Right kidney (tissue), 1 donor: Measurements from ENCODE around the gene TMEM163.

Source experiments
- DNase-seq: peaks from one replicate; pipeline ENCODE4 v3.0.0-alpha.2; 2016

Gene TMEM163

DNA sequence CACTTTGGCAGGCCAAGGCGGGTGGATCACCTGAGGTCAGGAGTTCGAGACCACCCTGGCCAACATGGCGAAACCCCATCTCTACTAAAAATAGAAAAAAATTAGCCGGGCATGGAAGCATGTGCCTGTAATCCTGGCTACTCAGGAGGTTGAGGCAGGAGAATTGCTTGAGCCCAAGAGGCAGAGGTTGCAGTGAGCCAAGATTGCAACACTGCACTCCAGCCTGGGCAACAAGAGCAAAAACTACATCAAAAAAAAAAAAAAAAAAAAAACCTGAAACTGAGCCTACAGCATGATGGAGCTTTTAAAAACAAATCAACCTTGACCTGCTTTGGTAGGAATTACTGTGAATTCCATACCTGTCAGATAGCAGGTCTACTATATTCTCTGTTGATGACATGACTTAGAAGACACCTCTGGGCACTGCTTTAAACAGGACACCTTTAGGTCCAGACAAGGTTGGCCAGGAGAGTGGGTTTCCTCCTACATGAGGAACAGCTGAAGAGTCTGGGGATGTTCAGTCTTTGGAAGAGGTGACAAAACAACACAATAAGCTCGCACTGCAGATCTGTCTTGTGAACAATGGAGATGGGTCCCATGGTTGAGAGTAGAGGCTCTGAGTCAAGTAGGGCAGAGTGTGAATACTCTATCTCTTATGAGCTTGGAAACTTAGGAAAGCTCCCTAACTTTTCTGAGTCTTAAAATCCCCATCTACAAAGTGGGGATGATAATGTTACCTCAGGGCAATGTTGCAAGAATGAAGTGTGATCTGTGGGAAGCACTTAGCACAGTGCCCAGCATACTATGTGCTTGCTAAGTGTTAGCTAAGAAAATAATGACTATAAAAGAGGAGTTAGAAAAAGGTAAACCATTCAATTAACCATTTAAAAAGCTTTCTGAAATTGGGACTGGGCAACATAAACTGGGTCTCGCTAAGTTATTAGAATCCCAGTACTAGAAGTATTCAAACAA is 25.2 kb downstream of the TMEM163 start:
- no peak for DNase-seq

DNA sequence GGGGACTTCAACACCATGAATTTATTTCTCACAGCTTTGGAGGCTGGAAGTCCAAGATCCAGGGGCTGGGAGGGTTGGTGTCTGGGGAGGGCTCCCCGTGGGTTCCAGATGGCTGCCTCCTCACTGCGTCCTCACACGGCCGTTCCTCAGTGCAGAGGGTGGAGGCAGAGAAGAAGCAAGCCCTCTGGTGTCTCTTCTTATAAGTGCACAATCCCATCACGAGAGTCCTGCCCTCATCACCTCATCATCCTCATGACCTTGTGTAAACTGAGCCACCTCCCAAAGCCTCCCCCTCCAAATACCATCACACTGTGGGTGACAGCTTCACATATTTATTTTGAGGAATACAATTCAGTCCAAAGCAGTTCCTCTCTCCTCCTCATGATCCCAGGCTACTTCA is 26.3 kb downstream of the TMEM163 start:
- DNase-seq: no peak

DNA sequence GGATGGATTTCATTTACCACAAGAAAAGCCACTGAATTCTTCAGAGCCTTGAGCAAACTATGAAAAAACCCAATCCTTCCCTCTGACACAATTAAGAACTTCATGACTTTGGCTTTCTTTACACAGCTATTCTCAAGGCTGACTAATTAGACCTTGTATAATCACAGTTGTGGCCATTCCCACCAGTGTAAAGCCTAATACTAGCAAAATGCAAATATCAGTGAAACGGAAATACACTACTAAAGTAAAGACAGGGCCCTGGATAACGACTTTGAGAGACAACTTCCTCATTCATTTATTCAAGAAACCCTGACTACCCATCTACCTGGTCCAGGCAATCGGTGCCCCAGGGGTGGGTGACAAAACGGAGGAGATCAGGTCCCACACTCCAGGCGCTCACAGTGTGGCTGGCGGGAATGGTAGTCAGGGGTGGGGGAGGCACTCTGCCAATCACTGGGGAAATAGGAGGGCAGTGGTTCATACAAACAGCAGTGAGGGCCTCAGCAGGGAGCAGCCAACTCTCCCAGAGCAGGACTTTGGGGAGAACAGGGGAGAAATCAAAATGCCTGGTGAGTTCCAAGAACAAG is 28.1 kb downstream of the TMEM163 start:
- no peak for DNase-seq

DNA sequence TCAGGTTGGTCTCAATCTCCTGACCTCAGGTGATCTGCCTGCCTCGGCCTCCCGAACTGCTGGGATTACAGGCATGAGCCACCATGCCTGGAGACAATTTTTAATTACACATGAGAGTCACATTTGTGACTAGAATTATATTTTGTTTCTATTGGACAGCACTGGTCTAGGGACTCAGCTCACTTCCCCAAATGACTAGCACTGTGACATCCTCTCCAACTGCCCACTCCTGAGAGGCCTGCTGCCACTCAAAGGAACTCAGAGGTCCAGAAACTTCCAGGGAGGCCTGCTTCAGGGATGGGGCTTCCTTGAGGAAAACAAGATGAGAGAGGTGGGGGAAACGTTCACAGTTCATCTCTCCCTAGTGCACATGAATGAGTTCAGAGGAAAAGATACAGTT is 29.5 kb downstream of the TMEM163 start:
- DNase-seq: no peak

GRCh38 chr2:134685967-134686366 is 32.8 kb downstream of the TMEM163 start:
- no peak for DNase-seq

GRCh38 chr2:134683561-134684112 is 35.2 kb downstream of the TMEM163 start:
- DNase-seq: no peak

DNA sequence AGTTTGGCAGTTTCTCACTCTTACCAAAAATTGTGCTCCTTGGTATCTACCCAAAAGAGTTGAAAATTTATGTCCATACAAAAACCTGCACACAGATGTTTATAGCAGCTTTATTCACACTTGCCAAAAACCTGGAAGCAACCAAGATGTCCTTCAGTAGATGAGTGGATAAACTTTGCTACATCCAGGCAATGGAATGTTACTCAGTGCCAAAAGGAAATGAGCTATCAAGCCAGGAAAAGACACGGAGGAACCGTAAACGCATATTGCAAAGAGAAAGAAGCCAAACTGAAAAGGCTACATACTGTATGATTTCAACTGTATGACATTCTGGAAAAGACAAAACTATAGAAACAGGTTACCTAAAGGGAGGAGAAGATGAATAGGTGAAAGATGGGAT is 36.1 kb downstream of the TMEM163 start:
- no peak for DNase-seq

DNA sequence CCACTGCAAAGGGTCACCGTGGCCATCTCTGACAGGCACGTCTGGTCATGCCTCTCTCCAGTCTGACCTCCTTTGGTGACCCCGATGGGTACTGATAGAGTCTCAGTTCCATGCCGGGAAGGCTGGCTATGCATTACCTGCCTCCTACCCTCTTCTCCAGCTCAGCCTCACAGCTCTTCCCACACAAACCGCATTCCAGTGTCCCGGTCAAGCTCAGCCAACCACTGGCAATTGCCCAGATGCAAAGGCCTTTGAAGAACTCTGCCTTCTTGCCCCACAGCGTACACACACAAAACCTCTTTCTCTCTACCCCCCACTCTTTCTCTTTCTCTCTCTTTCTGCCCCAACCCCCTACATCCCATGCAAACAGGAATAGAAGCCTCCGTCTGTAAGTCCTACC is 37.6 kb downstream of the TMEM163 start:
- no peak for DNase-seq

DNA sequence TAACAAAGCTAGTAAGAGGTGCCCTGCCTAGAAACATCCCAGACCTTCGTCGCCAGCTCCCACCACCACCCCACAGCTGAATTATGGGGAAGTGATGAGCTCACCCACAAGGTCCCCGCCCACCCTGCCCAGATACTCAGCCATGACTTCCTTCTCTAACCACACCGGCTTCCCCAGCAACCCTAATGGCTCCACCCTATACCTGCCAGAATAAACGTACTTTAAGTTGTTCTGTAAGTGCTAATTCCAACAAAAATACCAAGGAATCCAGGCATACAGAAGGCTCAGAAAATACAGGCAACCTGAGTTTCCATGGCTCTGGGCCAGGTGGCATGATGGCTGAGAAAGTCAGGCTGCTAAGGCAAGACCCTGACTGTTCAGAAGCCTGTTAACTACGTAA is 39.1 kb downstream of the TMEM163 start:
- no peak for DNase-seq

- DNase-seq: no peak
Observed at GRCh38 chr2:134679294-134679693, 39.5 kb downstream of the TMEM163 start.

GRCh38 chr2:134677856-134678756 is 40.7 kb downstream of the TMEM163 start:
- DNase-seq: no peak

GRCh38 chr2:134676960-134677359 is 41.8 kb downstream of the TMEM163 start:
- no peak for DNase-seq

DNA sequence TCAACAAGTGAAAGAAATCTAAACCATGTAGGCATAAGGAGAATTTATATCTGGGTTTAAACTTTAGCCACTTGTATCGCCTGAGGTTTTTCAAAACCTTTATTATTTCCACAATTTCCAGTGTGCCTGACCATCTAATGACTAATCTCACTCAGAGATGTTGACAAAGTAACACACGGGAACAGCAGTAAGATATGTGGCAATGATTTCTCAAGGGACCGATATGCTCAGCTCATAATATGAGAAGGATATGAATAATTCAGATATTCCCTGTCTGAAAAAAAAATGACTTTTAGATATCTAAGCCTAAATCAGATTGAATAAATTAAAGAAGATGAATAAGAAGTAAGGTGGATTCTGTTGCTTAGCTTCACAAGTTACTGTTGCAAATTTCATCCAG is 43.5 kb downstream of the TMEM163 start:
- no peak for DNase-seq

- DNase-seq: no peak
Observed at GRCh38 chr2:134674687-134675086, 44.1 kb downstream of the TMEM163 start.

DNA sequence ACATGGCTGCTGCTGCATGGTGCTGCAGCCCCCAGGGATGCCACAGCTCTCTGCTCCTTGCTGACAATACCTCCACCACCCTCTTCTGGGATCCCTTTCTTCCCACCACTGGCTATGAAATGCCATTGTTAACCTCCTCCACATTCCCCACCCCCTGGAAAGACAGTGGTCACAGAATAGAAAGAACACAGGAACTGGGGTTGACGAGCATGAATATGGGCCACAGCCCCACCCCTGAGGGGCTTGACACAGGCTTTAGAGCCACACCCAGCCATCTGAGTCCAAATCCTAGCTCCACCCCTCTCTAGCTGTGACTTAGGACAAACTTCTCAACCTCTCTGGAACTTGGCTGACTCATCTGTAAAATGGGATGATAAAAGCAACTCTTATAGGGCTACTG is 47.3 kb downstream of the TMEM163 start:
- DNase-seq: no peak

DNA sequence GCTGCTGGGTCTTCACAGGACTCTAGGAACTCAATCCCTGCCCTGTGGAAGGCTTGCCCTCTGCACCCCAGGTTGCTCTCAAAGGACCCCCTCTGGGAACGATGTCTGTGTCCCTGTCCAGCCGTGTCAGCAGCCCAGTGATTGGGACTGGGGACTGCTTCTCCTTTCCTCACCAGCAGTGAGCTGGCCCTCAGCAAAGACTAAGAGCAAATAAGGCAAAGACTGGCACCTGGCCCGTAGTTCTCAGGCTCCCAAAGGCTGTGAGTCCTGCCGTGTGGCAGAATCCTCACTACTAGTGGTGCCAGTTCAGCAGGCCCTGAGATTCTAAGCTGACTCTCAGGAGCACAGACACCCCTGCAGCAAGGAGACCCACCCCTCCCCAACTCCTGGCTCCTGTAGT is 47.8 kb downstream of the TMEM163 start:
- DNase-seq: peak; percentile 7

DNA sequence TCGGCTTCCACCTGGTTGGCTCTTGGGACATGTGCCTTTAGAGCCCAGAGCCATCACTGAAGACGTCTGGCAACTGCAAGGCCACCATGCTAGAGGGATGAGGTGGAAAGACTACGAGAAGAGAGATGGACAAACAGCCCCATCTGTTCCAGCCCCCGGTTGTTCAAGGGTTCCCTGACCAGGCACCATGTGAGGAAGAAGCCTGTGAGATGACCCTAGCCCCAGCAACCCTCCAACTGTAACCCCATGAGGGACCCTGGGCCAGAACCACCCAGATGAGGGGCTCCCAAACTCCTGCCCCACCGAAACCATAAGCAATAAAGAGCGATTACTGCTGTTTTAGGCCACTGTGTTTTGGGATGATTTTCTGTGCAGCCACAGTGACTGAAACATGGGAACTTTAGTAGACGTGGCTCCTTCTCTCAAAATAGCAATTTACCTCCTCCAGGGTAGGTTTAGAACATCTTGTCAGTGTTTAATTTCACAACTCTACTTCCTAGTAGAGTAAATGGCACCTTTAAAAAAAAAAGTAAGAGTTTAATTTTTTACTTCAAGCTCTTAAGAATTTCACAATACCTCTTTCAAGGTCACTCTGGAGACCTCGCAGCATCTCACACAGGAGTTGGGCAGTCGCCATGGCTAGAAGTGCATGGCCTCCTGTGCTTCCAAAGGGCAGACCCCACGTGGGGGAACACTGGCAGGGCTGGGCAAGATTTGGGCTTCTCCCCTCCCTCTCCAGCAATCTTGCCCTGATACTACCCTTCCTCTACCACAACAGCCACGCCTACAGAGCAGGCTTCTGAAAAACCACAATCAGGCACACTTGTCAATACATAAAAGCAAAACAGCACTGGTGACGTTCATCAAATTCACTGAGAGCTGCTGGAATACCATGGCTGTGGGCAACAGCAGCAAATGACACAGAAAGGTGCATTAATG is 48.8 kb downstream of the TMEM163 start:
- no peak for DNase-seq

DNA sequence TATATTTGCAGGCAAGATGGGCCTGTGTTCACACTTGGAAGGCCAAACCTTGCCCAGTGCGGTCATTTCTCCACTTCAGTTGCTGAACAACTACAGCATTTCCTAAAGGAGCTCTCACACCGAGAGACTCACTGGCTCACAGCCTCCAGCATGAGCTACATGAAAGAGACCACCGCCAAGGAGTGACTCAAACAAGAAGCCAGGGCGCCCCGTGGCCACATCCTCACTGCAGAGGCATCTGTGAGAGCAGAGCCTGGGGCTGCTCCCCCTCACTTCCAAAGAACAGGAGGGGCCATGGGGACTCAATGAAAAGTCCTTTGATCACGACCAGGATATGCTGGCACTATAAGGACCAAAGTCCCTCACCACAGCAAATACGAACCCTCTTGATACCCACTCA is 50.0 kb downstream of the TMEM163 start:
- DNase-seq: no peak

GRCh38 chr2:134667541-134667940 is 51.3 kb downstream of the TMEM163 start:
- DNase-seq: no peak

DNA sequence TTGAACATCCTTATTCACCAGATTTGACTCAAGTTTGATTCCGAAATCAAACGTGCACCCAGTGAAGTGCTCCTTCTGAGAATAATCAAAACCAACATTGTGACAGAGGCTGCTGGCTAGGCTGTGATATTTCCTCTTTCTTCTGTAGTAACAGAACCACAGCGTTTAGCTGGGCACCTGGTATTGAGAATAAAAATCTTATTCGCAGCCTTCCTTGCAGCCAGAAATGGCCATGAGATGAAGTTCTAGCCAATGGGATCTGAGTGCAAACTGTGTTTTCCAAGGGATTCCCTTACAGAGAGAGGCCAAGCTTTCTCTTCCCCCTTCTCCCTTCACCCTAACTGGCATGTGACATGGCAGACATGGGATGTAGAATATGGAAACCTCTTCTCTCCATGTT is 51.7 kb downstream of the TMEM163 start:
- DNase-seq: no peak

DNA sequence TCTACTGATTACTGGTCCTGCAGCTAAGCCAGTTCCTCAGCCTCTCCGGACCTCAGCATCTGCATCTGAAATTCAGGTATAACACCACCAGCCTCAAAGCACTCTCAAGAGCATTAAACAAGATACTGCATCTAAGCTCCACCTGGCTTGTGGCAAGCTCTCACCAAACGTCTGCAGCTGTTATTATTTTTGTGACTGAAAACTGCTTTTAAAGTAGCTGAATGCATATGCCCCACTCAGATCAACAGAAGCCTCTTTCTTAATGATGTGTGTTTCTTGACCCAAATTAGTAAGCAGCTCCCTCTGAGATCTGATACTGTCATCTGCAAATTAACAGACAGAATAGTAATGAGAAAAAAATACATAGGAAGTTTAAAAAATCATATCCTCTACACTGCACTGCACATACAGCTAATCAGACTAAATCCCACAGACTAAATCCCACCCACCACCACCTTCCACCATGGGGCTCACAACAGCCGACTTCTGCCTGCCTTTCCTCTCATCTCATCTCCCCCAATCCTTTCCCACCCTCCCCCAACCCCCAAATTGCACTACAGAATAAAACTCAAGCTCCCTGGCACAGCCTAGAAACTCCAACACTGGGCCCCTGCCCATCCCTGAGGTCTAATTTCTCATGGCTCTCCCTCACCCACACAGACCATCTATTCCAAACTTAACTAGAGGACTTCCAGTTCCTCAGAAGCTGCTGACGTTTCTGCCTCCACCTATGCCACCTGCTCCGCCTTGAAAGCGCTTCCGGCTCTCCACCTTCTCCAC is 52.9 kb downstream of the TMEM163 start:
- no peak for DNase-seq
